PC-9 (cell line): ENCODE results near the gene OPTN.

ENCODE experiments used
- CTCF ChIP-seq: fragments of 200-600 bp; sonication (generic); conservative IDR thresholded peaks from 2 replicates; pipeline ENCODE4 v1.6.1; 2017; ENCODE audit warnings: mixed run types, antibody characterized with exemption, mild to moderate bottlenecking, moderate library complexity
- EZH2 ChIP-seq: fragments of 200-600 bp; sonication (generic); IDR thresholded peaks from 2 replicates; pipeline ENCODE4 v1.8.0; 2017; ENCODE audit warnings: antibody characterized with exemption, low read depth

- no peak for TF ChIP-seq CTCF
- no peak for TF ChIP-seq EZH2
Observed at GRCh38 chr10:13115832-13116803, 16.2 kb downstream of the OPTN start.
